Measurements from ENCODE around the gene C17orf67. TPM values are rescaled to one million over a fixed set of nuclear protein-coding genes. Genes with fewer than 3 reads are reported as not detected.

The C17orf67 gene
- total and polyA plus RNA-seq, 2 of the 13 experiments (the other 11 are each of a cell fraction or from before 2014, with no cell fraction given), result 0.41 to 0.86 TPM

GRCh38 chr17:56804454-56804853 is 29.3 kb downstream of the C17orf67 start:
- ATAC-seq, result no peak

More at GRCh38 chr17:56804454-56804853, 29.3 kb downstream of the C17orf67 start:
- no peak overlapping the region for H3K27ac ChIP-seq (ENCODE audit: extremely low read length, insufficient read depth, low read length)
- CTCF ChIA-PET (ENCODE audit: low intra/inter-chr PET ratio, low total read pairs), result no interaction called here
- no peak for FAIRE-seq
- no TSS peak for BruUV-seq (replicated peaks)
- no peak overlapping the region for H3K9ac ChIP-seq (ENCODE audit: insufficient read depth, low read depth, low read length)
- peaks cover 25% of the 10 kb centered on the region for H3K4me1 ChIP-seq (ENCODE audit: insufficient read depth, low read length)
- intact Hi-C loops (cut with micrococcal nuclease; ENCODE audit: unreplicated experiment) (no loop called here), in situ Hi-C loops (cut with HindIII; ENCODE audit: extremely low pct_ligation_motif_present, low pct_unique_long_range_greater_than_20kb) (no loop called here)
- no peaks in the 10 kb centered on the region for H3K36me3 ChIP-seq (replicated peaks in 1 of 2; ENCODE audit: control insufficient read depth in 1 of 2, insufficient read depth in 2 of 2, low read length in 2 of 2)
- no peak for DNase-seq (ENCODE audit: low spot score)
- H3K27me3 ChIP-seq (ENCODE audit: control insufficient read depth in 1 of 2, insufficient read depth in 2 of 2, low read length in 2 of 2), result peaks cover 0 to 19% of the 10 kb centered on the region in 2 experiments; a peak in 1 of 5 replicates
- no peaks in the 10 kb centered on the region for H4K20me1 ChIP-seq (ENCODE audit: insufficient read depth, low read length)
- no peak overlapping the region for H2AFZ ChIP-seq (ENCODE audit: low read length)
- H3K79me2 ChIP-seq (ENCODE audit: insufficient read depth, low read length), result no peaks in the 10 kb centered on the region
- H3K4me2 ChIP-seq (ENCODE audit: low read depth, low read length), result no peak overlapping the region
- POLR2A ChIA-PET, result no interaction called here
- WGBS (ENCODE audit: low lambda C conversion rate), result 46% methylated on average over 3 of the region's 3 CpGs
- H3K9me3 ChIP-seq (ENCODE audit: low read length), result no peaks in the 10 kb centered on the region
- TF ChIP-seq, protein P1, sequence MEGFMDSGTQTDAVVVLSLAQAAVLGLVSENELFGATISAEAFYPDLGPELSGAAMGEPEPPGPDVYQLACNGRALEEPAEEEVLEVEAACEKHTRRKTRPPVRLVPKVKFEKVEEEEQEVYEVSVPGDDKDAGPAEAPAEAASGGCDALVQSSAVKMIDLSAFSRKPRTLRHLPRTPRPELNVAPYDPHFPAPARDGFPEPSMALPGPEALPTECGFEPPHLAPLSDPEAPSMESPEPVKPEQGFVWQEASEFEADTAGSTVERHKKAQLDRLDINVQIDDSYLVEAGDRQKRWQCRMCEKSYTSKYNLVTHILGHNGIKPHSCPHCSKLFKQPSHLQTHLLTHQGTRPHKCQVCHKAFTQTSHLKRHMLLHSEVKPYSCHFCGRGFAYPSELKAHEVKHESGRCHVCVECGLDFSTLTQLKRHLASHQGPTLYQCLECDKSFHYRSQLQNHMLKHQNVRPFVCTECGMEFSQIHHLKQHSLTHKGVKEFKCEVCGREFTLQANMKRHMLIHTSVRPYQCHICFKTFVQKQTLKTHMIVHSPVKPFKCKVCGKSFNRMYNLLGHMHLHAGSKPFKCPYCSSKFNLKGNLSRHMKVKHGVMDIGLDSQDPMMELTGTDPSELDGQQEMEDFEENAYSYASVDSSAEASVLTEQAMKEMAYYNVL (CRISPR knock-in tag; IDR thresholded peaks at IDR 0.05; ENCODE audit: borderline replicate concordance), result no peak
- TF ChIP-seq MAF1 (CRISPR knock-in tag; IDR thresholded peaks at IDR 0.05; ENCODE audit: borderline replicate concordance) (no peak), ZNF703 (CRISPR knock-in tag; IDR thresholded peaks at IDR 0.05; ENCODE audit: borderline replicate concordance) (no peak), ZNF772 (CRISPR knock-in tag; IDR thresholded peaks at IDR 0.05) (no peak), KDM5B (CRISPR knock-in tag; IDR thresholded peaks at IDR 0.05; ENCODE audit: borderline replicate concordance) (no peak), ZNF878 (CRISPR knock-in tag; IDR thresholded peaks at IDR 0.05) (no peak), ZNF280B (CRISPR knock-in tag; IDR thresholded peaks at IDR 0.05; ENCODE audit: borderline replicate concordance) (no peak), ZFP36 (IDR thresholded peaks at IDR 0.05; ENCODE audit: borderline replicate concordance, low read depth, low read length, partially characterized antibody) (no peak), ZNF350 (CRISPR knock-in tag; IDR thresholded peaks at IDR 0.05; ENCODE audit: borderline replicate concordance, low read depth) (no peak), KAT7 (CRISPR knock-in tag; IDR thresholded peaks at IDR 0.05; ENCODE audit: borderline replicate concordance) (no peak), ZNF263 (CRISPR knock-in tag; IDR thresholded peaks at IDR 0.05) (no peak), ZBTB3 (CRISPR knock-in tag; IDR thresholded peaks at IDR 0.05; ENCODE audit: borderline replicate concordance, low read depth) (no peak), SRSF4 (IDR thresholded peaks at IDR 0.05; ENCODE audit: low read depth, low read length, poor library complexity, severe bottlenecking) (no peak), SRF (IDR thresholded peaks at IDR 0.05; ENCODE audit: low read depth, low read length) (no peak)
- TF ChIP-seq, protein P2, sequence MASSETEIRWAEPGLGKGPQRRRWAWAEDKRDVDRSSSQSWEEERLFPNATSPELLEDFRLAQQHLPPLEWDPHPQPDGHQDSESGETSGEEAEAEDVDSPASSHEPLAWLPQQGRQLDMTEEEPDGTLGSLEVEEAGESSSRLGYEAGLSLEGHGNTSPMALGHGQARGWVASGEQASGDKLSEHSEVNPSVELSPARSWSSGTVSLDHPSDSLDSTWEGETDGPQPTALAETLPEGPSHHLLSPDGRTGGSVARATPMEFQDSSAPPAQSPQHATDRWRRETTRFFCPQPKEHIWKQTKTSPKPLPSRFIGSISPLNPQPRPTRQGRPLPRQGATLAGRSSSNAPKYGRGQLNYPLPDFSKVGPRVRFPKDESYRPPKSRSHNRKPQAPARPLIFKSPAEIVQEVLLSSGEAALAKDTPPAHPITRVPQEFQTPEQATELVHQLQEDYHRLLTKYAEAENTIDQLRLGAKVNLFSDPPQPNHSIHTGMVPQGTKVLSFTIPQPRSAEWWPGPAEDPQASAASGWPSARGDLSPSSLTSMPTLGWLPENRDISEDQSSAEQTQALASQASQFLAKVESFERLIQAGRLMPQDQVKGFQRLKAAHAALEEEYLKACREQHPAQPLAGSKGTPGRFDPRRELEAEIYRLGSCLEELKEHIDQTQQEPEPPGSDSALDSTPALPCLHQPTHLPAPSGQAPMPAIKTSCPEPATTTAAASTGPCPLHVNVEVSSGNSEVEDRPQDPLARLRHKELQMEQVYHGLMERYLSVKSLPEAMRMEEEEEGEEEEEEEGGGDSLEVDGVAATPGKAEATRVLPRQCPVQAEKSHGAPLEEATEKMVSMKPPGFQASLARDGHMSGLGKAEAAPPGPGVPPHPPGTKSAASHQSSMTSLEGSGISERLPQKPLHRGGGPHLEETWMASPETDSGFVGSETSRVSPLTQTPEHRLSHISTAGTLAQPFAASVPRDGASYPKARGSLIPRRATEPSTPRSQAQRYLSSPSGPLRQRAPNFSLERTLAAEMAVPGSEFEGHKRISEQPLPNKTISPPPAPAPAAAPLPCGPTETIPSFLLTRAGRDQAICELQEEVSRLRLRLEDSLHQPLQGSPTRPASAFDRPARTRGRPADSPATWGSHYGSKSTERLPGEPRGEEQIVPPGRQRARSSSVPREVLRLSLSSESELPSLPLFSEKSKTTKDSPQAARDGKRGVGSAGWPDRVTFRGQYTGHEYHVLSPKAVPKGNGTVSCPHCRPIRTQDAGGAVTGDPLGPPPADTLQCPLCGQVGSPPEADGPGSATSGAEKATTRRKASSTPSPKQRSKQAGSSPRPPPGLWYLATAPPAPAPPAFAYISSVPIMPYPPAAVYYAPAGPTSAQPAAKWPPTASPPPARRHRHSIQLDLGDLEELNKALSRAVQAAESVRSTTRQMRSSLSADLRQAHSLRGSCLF (CRISPR knock-in tag; IDR thresholded peaks at IDR 0.05; ENCODE audit: borderline replicate concordance), result no peak
- H3K4me3 ChIP-seq (replicated peaks in 1 of 3; ENCODE audit: insufficient read depth in 1 of 3, low read depth in 2 of 3, low read length in 3 of 3), result no peak overlapping the region
